ENCODE data around the gene ADCY6.
"Not testable (repeated sequence)": the region's sequence is repeated elsewhere in the genome, so short reads cannot be mapped to it uniquely, and the experiment has no call there.

The ADCY6 gene

DNA sequence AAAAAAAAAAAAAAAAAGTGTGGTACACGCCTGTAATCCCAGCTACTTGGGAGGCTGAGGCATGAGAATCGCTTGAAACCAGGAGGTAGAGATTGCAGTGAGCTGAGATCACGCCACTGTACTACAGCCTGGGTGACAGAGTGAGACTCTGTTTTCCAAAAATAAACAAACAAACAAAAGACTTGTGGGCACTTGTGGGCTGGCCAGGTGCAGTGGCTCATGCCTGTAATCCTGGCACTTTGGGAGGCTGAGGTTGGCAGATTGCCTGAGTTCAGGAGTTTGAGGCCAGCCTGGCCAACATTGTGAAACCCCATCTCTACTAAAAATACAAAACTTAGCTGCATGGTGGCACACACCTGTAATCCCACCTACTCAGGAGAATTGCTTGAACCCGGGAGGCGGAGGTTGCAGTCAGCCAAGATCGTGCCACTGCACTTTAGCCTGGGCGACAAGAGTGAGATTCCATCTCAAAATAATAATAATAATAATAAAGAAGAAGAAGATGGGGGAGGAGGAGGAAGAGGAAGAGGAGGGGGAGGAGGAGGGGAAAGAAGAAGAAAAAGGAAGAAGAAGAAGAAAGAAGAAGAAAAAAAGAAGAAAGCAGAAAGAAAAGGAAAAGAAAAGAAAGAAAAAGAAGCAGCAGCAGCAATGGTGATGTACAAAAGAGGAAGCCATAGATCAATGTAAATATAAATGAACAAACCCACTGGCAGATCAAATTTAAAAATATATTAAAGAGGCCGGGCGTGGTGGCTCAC is 44.5 kb downstream of the ADCY6 start:
- DNase-seq, result no peak

DNA sequence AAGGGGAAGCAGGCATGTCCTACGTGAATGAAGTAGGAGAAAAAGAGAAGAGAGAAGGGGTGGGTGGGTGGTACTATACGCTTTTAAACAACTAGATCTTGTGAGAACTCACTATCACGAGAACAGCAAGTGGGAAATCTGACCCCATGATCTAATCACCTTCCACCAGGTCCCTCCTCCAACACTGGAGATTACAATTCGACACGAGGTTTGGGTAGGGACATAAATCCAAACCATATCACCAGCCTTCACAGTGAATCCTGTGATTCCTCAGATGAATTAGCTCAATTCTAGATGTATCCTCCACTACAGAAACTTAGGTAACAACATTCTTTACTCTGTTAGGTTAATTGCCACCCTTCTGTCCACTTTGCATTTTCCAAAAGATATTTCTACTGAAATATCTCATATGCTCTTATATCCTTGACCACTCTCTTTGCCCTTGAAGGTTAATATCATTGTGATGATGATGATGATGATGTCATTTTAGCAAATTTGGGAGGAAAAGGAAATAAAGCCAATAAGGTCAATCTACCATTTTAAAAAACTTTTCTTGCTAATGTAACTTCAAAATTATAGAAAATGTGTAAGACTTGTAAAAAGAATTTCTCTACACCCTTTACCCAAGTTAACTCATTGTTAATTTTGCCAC is 49.1 kb downstream of the ADCY6 start:
- no peak for DNase-seq

DNA sequence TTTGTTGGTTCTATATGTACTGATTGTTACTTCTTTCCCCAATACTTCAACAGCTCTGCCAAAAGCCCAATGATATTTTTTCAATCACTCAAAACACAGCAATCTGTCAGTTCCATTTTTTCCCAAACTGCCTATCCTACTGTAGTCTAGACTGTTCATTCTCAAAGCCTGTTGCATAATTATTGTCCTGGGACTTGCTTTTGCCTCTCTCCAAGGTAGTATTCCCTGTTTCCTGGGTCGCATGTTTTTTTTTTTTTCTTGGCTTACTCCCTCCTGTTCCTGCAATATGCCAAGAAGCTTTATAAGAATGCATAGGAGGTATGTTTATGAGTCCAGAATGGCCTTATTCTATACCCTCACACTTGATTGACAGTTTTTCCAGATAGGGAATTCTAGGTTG is 52.4 kb downstream of the ADCY6 start:
- DNase-seq, result no peak

DNA sequence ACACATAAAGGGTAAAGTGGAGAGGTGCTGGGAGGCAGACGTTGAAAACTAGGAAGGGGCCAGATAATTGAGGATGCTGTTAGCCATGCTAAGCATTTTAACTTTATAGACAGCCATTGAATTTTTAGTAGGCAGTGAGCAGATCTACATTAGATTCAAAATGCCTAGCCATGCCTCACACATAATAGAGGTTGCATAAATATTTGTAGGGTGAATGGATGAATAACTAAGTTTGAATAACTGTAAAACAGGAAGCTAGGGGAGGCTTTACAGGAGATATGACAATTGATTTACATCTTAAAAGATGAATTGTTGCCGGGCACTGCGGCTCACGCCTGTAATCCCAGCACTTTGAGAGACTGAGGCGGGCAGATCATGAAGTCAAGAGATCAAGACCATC is 60.1 kb downstream of the ADCY6 start:
- no peak for DNase-seq

DNA sequence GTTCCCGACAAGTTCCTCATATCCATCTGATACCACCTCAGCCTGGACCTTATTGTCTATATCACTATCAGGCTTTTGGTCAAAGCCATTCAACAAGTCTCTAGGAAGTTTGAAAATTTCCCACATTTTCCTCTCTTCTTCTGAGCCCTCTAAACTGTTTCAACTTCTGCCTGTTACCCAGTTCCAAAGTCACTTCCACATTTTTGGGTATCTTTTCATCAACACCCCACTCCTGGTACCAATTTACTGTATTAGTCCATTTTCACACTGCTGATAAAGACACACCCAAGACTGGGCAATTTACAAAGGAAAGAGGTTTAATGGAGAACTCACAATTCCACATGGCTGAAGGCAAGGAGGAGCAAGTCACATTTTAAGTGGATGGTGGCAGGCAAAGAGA is 68.2 kb downstream of the ADCY6 start:
- not testable (repeated sequence) for DNase-seq

DNA sequence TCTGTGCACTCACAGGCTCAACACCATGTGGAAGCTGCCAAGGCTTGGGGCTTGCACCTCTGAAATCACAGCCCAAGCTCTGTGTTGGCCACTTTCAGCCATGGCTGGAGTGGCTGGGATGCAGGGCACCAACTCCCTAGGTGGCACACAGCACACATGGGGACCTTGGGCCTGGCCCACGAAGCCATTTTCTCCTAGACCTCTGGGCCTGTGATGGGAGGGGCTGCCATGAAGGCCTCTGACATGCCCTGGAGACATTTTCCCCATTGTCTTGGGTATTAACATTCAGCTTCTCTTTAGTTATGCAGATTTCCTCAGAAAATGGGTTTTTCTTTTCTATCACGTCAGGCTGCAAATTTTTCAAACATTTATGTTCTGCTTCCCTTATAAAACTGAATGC is 68.7 kb downstream of the ADCY6 start:
- not testable (repeated sequence) for DNase-seq

DNA sequence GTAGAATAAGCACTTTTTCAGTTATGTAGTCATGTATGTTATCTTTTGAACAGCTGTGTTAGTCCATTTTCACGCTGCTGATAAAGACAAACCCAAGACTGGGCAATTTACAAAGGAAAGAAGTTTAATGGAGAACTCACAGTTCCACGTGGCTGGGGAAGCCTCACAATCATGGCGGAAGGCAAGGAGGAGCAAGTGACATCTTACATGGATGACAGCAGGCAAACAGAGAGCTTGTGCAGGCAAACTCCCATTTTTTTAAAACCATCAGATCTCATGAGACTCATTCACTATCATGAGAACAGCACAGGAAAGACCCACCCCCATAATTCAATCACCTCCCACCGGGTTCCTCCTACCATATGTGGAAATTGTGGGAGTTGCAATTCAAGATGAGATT is 69.9 kb downstream of the ADCY6 start:
- not testable (repeated sequence) for DNase-seq

DNA sequence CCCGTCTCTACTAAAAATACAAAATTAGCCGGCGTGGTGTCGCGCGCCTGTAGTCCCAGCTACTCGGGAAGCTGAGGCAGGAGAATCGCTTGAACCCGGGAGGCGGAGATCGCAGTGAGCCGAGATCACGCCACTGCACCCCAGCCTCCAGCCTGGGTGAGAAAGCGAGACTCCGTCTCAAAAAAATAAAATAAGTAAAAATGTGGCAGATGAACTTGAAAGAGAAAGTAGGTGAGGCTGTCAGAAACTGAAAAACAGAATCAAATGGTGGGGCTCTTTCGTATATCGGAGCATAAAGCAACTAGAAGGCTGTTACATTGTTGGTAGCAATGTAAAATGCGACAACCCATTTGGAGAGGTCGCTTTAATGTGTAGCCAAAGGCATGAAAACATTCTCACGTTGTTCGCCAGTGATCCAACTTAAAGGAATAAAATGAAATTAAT is 71.6 kb downstream of the ADCY6 start:
- DNase-seq, result no peak

DNA sequence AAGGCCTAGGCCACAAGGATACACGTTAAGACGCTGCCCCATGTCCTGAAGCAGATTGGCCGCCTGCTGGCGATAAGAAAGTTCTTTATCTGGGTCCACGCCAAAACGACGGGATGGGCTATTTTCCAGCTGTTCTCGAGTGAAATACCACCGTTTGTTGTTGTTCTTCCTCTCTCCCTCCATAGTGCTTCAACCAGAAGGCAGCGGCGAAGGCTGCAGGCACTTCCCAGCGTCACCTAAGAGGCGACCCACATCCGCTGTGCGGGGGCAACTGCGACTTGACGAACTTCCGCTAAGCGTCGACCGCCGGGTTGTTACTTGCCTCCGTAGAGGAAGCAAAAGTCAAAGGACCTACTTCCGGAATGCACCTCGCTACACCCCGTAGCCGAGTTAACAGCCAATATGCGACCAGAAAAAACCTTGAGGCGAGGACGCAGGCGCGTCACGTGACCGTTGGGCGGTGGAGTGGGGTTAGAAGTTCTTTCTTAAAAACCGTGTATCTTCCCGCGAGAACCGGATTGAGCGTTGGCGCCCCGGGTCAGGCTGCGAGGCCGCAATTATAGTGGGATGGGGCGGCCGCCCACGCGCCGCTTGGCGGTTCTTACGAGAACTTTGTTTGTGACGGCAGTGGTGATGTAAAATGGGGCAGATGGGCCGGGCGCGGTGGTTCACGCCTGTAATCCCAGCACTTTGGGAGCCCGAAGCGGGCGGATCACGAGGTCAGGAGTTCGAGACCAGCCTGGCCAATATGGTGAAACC is 72.2 kb downstream of the ADCY6 start, which contains the start of gene CCNT1:
Gene CCNT1 (minus strand): TSS at position 215 of the 759 bp plus-strand sequence. CDS start 32 bp downstream, at position 183.
- DNase-seq, result peak; percentile 98
